DOHH2 (cell line): Measurements from ENCODE around the gene NCLN.
"Not testable (repeated sequence)": the region's sequence is repeated elsewhere in the genome, so short reads cannot be mapped to it uniquely, and the experiment has no call there.

Experiments used
- H3F3A ChIP-seq: fragments of 200-600 bp; sonication (generic), shearing (Covaris generic); 2 replicates; pipeline ENCODE4 v1.6.0; 2016; ENCODE audit warnings: antibody characterized with exemption, mild to moderate bottlenecking; ENCODE audit not compliant: control insufficient read depth, insufficient read depth
- H3K27ac ChIP-seq: fragments of 200-600 bp; sonication (generic); 2 replicates; pipeline ENCODE4 v1.5.1; 2014; ENCODE audit warnings: low read depth, mild to moderate bottlenecking, low read length, moderate library complexity
- H3K27me3 ChIP-seq: fragments of 200-600 bp; sonication (generic); 2 replicates; pipeline ENCODE4 v1.6.1; 2014; ENCODE audit warnings: mild to moderate bottlenecking, low read length, mixed read lengths; ENCODE audit not compliant: control insufficient read depth
- H3K36me3 ChIP-seq: fragments of 200-600 bp; sonication (generic); 2 replicates; pipeline ENCODE4 v1.6.1; 2014; ENCODE audit warnings: mild to moderate bottlenecking, low read length, moderate library complexity, mixed read lengths; ENCODE audit not compliant: control insufficient read depth
- H3K4me1 ChIP-seq: fragments of 200-600 bp; sonication (generic); 2 replicates; pipeline ENCODE4 v1.6.1; 2014; ENCODE audit warnings: mild to moderate bottlenecking, low read length, mixed read lengths; ENCODE audit not compliant: control insufficient read depth
- H3K4me2 ChIP-seq: fragments of 200-600 bp; sonication (generic); 2 replicates; pipeline ENCODE4 v1.6.0; 2014; ENCODE audit warnings: mild to moderate bottlenecking, low read length, moderate library complexity
- H3K4me3 ChIP-seq: fragments of 200-600 bp; sonication (generic); 2 replicates; pipeline ENCODE4 v1.5.1; 2014; ENCODE audit warnings: mild to moderate bottlenecking, low read length, mixed read lengths
- H3K79me2 ChIP-seq: fragments of 200-600 bp; sonication (generic); 2 replicates; pipeline ENCODE4 v1.6.1; 2014; ENCODE audit warnings: mild to moderate bottlenecking, low read length, mixed read lengths; ENCODE audit not compliant: control insufficient read depth
- H3K9me2 ChIP-seq: fragments of 200-600 bp; sonication (generic); replicated peaks from 2 replicates; pipeline ENCODE4 v1.6.1; 2014; ENCODE audit warnings: mild to moderate bottlenecking, low read length, mixed read lengths; ENCODE audit not compliant: control insufficient read depth
- H3K9me3 ChIP-seq: fragments of 200-600 bp; sonication (generic); 2 replicates; pipeline ENCODE4 v1.6.1; 2014; ENCODE audit warnings: antibody characterized with exemption, low read length, mixed read lengths; ENCODE audit not compliant: control insufficient read depth, insufficient read depth
- H4K20me1 ChIP-seq: fragments of 200-600 bp; sonication (generic); 2 replicates; pipeline ENCODE4 v1.6.0; 2014; ENCODE audit warnings: low read depth, mild to moderate bottlenecking, antibody characterized with exemption, low read length, moderate library complexity; ENCODE audit not compliant: control insufficient read depth, insufficient read depth
- CTCF ChIP-seq: fragments of 200-600 bp; sonication (generic); IDR thresholded peaks from one replicate; pipeline ENCODE4 v1.5.1; 2014; ENCODE audit warnings: antibody characterized with exemption, mild to moderate bottlenecking, low read depth, low read length; ENCODE audit not compliant: poor library complexity, severe bottlenecking
- EZH2phosphoT487 ChIP-seq: fragments of 200-600 bp; sonication (generic); IDR thresholded peaks from 2 replicates; pipeline ENCODE4 v1.6.1; 2017; ENCODE audit warnings: borderline replicate concordance, mild to moderate bottlenecking, antibody characterized with exemption, low read length, moderate library complexity, mixed read lengths

Gene NCLN

GRCh38 chr19:3201911-3202310 lies 16.2 kb downstream of the NCLN start:
- Histone ChIP-seq H3K4me2 (no peak overlapping the region), H3K9me3 (no peaks in the 10 kb centered on the region), H3K9me2 (no peaks in the 10 kb centered on the region), H3F3A (no peaks in the 10 kb centered on the region), H3K27me3 (no peaks in the 10 kb centered on the region), H3K27ac (no peak overlapping the region), H4K20me1 (no peaks in the 10 kb centered on the region), H3K79me2 (no peaks in the 10 kb centered on the region), H3K4me3 (no peak overlapping the region), H3K4me1 (no peaks in the 10 kb centered on the region), H3K36me3 (peaks cover 39% of the 10 kb centered on the region)
- TF ChIP-seq CTCF = no peak
- no peak for TF ChIP-seq EZH2phosphoT487

GRCh38 chr19:3202346-3202745 lies 16.6 kb downstream of the NCLN start:
- Histone ChIP-seq H3K9me2 (no peaks in the 10 kb centered on the region), H3F3A (no peaks in the 10 kb centered on the region), H3K79me2 (no peaks in the 10 kb centered on the region), H3K4me3 (no peak overlapping the region), H3K9me3 (no peaks in the 10 kb centered on the region), H3K27me3 (no peaks in the 10 kb centered on the region), H3K4me1 (no peaks in the 10 kb centered on the region), H3K27ac (no peak overlapping the region), H3K4me2 (no peak overlapping the region), H4K20me1 (0 out of 2 replicates have a peak, but pooled peaks cover 3% of the 10 kb centered on the region), H3K36me3 (peaks cover 41% of the 10 kb centered on the region)
- TF ChIP-seq CTCF = no peak
- no peak for TF ChIP-seq EZH2phosphoT487

GRCh38 chr19:3202895-3203294 lies 17.2 kb downstream of the NCLN start:
- H3K9me3 ChIP-seq, H3K27ac ChIP-seq, H3K4me2 ChIP-seq, H3F3A ChIP-seq, H3K27me3 ChIP-seq, H3K4me3 ChIP-seq, H3K4me1 ChIP-seq, H4K20me1 ChIP-seq, H3K9me2 ChIP-seq, H3K79me2 ChIP-seq: not testable (repeated sequence)
- H3K36me3 ChIP-seq = peaks cover 47% of the 10 kb centered on the region

- Histone ChIP-seq H3K9me3 (no peaks in the 10 kb centered on the region), H3K27ac (no peak overlapping the region), H3K79me2 (no peaks in the 10 kb centered on the region), H3K4me2 (no peak overlapping the region), H3K9me2 (no peaks in the 10 kb centered on the region), H3K36me3 (peaks cover 44% of the 10 kb centered on the region), H3F3A (no peaks in the 10 kb centered on the region), H3K4me1 (no peaks in the 10 kb centered on the region), H3K4me3 (no peak overlapping the region), H3K27me3 (no peaks in the 10 kb centered on the region), H4K20me1 (0 out of 2 replicates have a peak, but pooled peaks cover 3% of the 10 kb centered on the region)
- no peak for TF ChIP-seq CTCF
These were observed 18.3 kb downstream of the NCLN start for GRCh38 chr19:3203805-3204645.
